Measurements from ENCODE around the gene HSD3B7. TPM values are rescaled to one million over a fixed set of nuclear protein-coding genes. Genes with fewer than 3 reads are reported as not detected.

The HSD3B7 gene
- total and polyA plus RNA-seq, 2 donors (not counting 1 experiment from before 2014, with no cell fraction given), result 0.89 to 1.2 TPM

DNA sequence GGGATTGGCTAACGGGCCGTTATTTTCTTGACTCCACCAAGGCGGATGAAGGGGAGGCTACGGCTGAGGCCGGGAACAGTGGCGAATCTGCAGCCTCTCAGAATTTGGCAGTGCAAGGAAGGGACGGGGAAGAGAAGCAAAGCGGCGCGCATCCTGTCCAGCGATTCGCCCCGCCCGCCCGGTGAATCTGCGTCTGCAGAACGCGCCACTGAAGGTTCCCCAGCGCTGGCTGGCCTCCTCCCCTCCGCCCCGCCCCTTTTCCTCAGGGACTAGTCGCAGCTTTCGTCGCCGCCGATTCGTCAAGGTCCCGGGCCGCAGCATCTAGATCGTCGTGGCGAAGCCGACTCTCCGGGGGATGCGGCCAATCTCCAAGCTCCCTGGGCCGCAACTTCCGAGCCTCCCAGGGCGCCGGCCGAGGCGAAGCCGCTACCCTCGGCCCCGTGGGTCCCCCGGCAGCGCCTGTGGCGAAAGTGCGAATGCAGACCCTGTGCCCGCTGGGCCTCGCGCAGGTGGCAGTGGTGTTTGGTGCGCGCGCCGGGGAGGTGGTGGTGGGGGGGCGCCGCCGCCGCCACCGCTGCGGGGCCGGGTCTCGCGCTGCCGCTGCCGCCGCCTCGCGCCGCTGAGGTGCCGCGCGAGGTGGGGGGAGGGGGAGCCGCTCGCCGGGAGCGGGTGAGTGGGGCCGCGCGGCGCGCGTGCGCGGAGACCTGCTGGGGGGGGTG, 27.4 kb upstream of the HSD3B7 start, which contains the start of gene SETD1A:
SETD1A (plus strand) TSS at position 299 of the 719 bp plus-strand sequence. CDS start 978 bp downstream, outside the sequence.
- Mint-ChIP-seq H3K27ac (peak within 1 kb of the TSS; percentile 99), H3K27me3 (no peaks in the 10 kb centered on the region), H3K9me3 (ENCODE audit: insufficient read depth) (no peaks in the 10 kb centered on the region), H3K4me3 (peak within 1 kb of the TSS; percentile 97), H3K4me1 (peaks cover 40% of the 10 kb centered on the region)
- peak within 1 kb of the TSS; percentile 92 to 96 for H3K27ac ChIP-seq (ENCODE audit: low read length in 2 of 2)
- H3K27me3 ChIP-seq (replicated peaks in 1 of 4; ENCODE audit: control extremely low read depth in 1 of 4, control insufficient read depth in 3 of 4, insufficient read depth in 4 of 4, low read length in 3 of 4), result no peaks in the 10 kb centered on the region
- TF ChIP-seq EZH2 (IDR thresholded peaks at IDR 0.05; ENCODE audit: borderline replicate concordance, insufficient read depth, low read depth, low read length, poor library complexity, severe bottlenecking) (no peak), CTCF (IDR thresholded peaks at IDR 0.05) (no peak)
- H3K4me3 ChIP-seq (ENCODE audit: control extremely low read depth in 1 of 5, extremely low read depth in 1 of 5, insufficient read depth in 1 of 5, low read depth in 2 of 5, low read length in 4 of 5), result peak within 1 kb of the TSS; percentile 85 to 99 (median 95)
- DNase-seq (peak; percentile 99), ATAC-seq (ENCODE audit: low read depth) (peak; percentile 83)
- WGBS (ENCODE audit: insufficient coverage), result under 1% methylated on average over 84 of the region's 85 CpGs
- H2AFZ ChIP-seq (ENCODE audit: insufficient read depth, low read depth, low read length, poor library complexity, severe bottlenecking), result peak within 1 kb of the TSS; percentile 98
- H3K4me2 ChIP-seq (replicated peaks; ENCODE audit: low read depth, low read length, poor library complexity, severe bottlenecking), result peak within 1 kb of the TSS; percentile 91
- intact Hi-C loops (cut with micrococcal nuclease), result loop anchor here (1.0 kb wide), 8 partner anchors 8 to 502 kb away; partner anchors contain the start of genes ARMC5, FBXL19, ORAI3 and STX4
- peak within 1 kb of the TSS; percentile 98 for H3K9ac ChIP-seq (ENCODE audit: low read length)
- H3K79me2 ChIP-seq (ENCODE audit: control insufficient read depth, insufficient read depth, low read length), result peaks cover 41% of the 10 kb centered on the region
- H3K9me3 ChIP-seq (ENCODE audit: control extremely low read depth in 1 of 3, control insufficient read depth in 2 of 3, insufficient read depth in 1 of 3, low read length in 2 of 3), result peaks cover 0 to 4% (median 0%) of the 10 kb centered on the region in 3 donors
- CTCF ChIA-PET, result interaction anchor here (1.8 kb wide), 1 partner anchor 112 kb away, joined by 5 read pairs; no protein-coding TSS in a partner anchor
- peaks cover 30% of the 10 kb centered on the region for H4K20me1 ChIP-seq (ENCODE audit: control insufficient read depth, insufficient read depth, low read length, poor library complexity, severe bottlenecking)
- POLR2A ChIA-PET, result interaction anchor here (0.7 to 1.1 kb wide), 3 partner anchors 16 to 116 kb away, joined by 3 to 6 read pairs (median 5); partner anchors contain the start of genes ZNF646 and ZNF668
- peaks cover 15 to 25% of the 10 kb centered on the region in 2 donors for H3K4me1 ChIP-seq (ENCODE audit: control insufficient read depth in 2 of 2, insufficient read depth in 2 of 2, low read length in 2 of 2)
- H3K36me3 ChIP-seq (replicated peaks in 1 of 2; ENCODE audit: control extremely low read depth in 1 of 2, control insufficient read depth in 1 of 2, extremely low read depth in 1 of 2, insufficient read depth in 2 of 2, low read length in 1 of 2), result peaks cover 9 to 34% of the 10 kb centered on the region in 2 experiments
